ENCODE results near the gene FOXS1.

The FOXS1 gene

DNA sequence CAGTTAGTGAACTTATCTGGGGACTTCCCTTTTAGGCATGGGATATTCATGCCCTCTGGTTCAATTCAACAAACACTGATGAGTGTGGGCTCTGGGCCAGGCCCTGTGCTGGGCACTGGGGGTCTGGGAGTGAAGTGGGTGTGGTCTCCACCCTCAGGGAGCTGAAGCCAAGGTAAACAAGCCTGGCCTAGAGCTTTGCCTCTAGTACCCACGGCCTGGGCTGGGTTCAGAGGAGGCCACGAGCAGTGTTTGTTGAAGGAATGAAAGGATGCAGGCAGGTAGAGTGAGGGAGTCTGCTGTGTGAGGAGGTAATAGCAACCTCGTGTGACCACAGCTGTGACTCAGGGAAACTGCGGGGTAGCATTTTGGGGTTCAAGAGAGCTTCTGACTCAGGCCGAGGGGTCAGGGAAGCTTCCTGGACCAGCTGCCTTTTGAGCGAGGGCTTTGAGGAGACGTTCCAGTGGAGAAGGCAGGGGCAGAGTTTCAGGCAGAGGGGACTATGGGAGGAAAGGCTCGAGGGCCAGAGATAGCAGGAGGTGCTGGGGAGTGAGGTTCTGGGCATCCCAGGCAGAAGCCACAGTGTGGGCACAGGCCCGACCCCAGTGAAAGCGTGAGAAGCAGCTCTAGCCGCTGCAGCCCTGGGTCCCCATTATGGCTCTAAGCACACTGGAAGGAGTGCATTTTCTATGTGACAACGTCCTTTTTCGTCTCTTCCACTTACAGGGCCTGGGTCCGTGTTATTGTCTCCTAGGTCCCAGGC lies 20.7 kb downstream of the FOXS1 start:
- no peaks in the 10 kb centered on the region for H3K27me3 ChIP-seq (ENCODE audit: insufficient read depth, low read length)
- H3K18ac ChIP-seq (ENCODE audit: low read length): no peak overlapping the region
- H3K79me1 ChIP-seq (ENCODE audit: low read length): no peaks in the 10 kb centered on the region
- H2AFZ ChIP-seq (ENCODE audit: insufficient read depth, low read length, poor library complexity): no peak overlapping the region
- no peak overlapping the region for H3K14ac ChIP-seq (ENCODE audit: low read length)
- no peak overlapping the region for H3K23ac ChIP-seq (ENCODE audit: low read length)
- H3K4ac ChIP-seq (ENCODE audit: low read depth, low read length): no peak overlapping the region
- no peak overlapping the region for H2BK120ac ChIP-seq (ENCODE audit: insufficient read depth, low read length, poor library complexity)
- H3K4me1 ChIP-seq (ENCODE audit: control insufficient read depth in 1 of 2, insufficient read depth in 2 of 2, low read length in 2 of 2): peaks cover 0 to 3% of the 10 kb centered on the region in 2 experiments
- H3K9me3 ChIP-seq (ENCODE audit: insufficient read depth, low read depth, low read length): peaks cover 1% of the 10 kb centered on the region
- no peak overlapping the region for H2BK12ac ChIP-seq (ENCODE audit: low read length)
- no CpG with 5 or more reads among the region's 14 CpGs for WGBS (ENCODE audit: extremely low coverage, insufficient coverage, insufficient read length)
- H4K12ac ChIP-seq (ENCODE audit: low read depth, low read length): no peak overlapping the region
- no peak overlapping the region for H4K8ac ChIP-seq (ENCODE audit: low read depth, low read length)
- no peak for DNase-seq
- H3K9ac ChIP-seq (ENCODE audit: low read length): no peak overlapping the region
- no peak overlapping the region for H3K4me3 ChIP-seq (ENCODE audit: low read depth, low read length)
- H3K27ac ChIP-seq (ENCODE audit: low read depth, low read length): no peak overlapping the region
- no peaks in the 10 kb centered on the region for H3K36me3 ChIP-seq (ENCODE audit: control insufficient read depth in 1 of 2, insufficient read depth in 2 of 2, low read length in 2 of 2)
- H2BK5ac ChIP-seq (ENCODE audit: low read depth, low read length, poor library complexity): no peak overlapping the region
- no peak overlapping the region for H4K91ac ChIP-seq (ENCODE audit: low read depth, low read length)
- no peak overlapping the region for H3K4me2 ChIP-seq (ENCODE audit: low read length)
- no peaks in the 10 kb centered on the region for H3K79me2 ChIP-seq (ENCODE audit: control insufficient read depth, insufficient read depth, low read length, poor library complexity)
- H2AK5ac ChIP-seq (ENCODE audit: low read length): no peak overlapping the region

DNA sequence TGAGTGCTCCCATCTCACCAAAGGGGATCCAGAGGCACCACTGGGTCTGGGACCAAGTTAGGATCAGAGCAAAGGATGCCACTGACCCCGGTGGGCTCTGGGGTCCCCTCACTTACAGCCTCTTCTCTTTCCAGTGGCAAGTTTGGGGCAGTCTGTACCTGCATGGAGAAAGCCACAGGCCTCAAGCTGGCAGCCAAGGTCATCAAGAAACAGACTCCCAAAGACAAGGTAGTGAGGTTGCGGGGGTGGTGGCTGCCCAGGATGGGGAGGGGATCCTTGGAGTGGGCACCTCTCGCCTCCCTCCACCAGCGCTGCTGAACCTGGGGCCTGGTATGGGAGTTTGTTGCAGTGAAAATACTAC lies 21.3 kb downstream of the FOXS1 start:
- H2BK5ac ChIP-seq (ENCODE audit: low read depth, low read length, poor library complexity): no peak overlapping the region
- H2AK5ac ChIP-seq (ENCODE audit: low read length): no peak overlapping the region
- H3K14ac ChIP-seq (ENCODE audit: low read length): no peak overlapping the region
- H3K9ac ChIP-seq (ENCODE audit: low read length): no peak overlapping the region
- no peaks in the 10 kb centered on the region for H3K27me3 ChIP-seq (ENCODE audit: insufficient read depth, low read length)
- H4K12ac ChIP-seq (ENCODE audit: low read depth, low read length): no peak overlapping the region
- no peak overlapping the region for H3K4me2 ChIP-seq (ENCODE audit: low read length)
- H3K4me3 ChIP-seq (ENCODE audit: low read depth, low read length): no peak overlapping the region
- H3K18ac ChIP-seq (ENCODE audit: low read length): no peak overlapping the region
- no peak overlapping the region for H2BK12ac ChIP-seq (ENCODE audit: low read length)
- H4K91ac ChIP-seq (ENCODE audit: low read depth, low read length): no peak overlapping the region
- H3K79me2 ChIP-seq (ENCODE audit: control insufficient read depth, insufficient read depth, low read length, poor library complexity): no peaks in the 10 kb centered on the region
- H3K27ac ChIP-seq (ENCODE audit: low read depth, low read length): no peak overlapping the region
- peaks cover 1% of the 10 kb centered on the region for H3K9me3 ChIP-seq (ENCODE audit: insufficient read depth, low read depth, low read length)
- no peaks in the 10 kb centered on the region for H3K79me1 ChIP-seq (ENCODE audit: low read length)
- no peak overlapping the region for H2BK120ac ChIP-seq (ENCODE audit: insufficient read depth, low read length, poor library complexity)
- peaks cover 0 to 3% of the 10 kb centered on the region in 2 experiments for H3K4me1 ChIP-seq (ENCODE audit: control insufficient read depth in 1 of 2, insufficient read depth in 2 of 2, low read length in 2 of 2)
- no peak overlapping the region for H4K8ac ChIP-seq (ENCODE audit: low read depth, low read length)
- H2AFZ ChIP-seq (ENCODE audit: insufficient read depth, low read length, poor library complexity): no peak overlapping the region
- WGBS (ENCODE audit: extremely low coverage, insufficient coverage, insufficient read length): no CpG with 5 or more reads among the region's 4 CpGs
- H3K23ac ChIP-seq (ENCODE audit: low read length): no peak overlapping the region
- no peaks in the 10 kb centered on the region for H3K36me3 ChIP-seq (ENCODE audit: control insufficient read depth in 1 of 2, insufficient read depth in 2 of 2, low read length in 2 of 2)
- no peak overlapping the region for H3K4ac ChIP-seq (ENCODE audit: low read depth, low read length)
- DNase-seq: no peak

DNA sequence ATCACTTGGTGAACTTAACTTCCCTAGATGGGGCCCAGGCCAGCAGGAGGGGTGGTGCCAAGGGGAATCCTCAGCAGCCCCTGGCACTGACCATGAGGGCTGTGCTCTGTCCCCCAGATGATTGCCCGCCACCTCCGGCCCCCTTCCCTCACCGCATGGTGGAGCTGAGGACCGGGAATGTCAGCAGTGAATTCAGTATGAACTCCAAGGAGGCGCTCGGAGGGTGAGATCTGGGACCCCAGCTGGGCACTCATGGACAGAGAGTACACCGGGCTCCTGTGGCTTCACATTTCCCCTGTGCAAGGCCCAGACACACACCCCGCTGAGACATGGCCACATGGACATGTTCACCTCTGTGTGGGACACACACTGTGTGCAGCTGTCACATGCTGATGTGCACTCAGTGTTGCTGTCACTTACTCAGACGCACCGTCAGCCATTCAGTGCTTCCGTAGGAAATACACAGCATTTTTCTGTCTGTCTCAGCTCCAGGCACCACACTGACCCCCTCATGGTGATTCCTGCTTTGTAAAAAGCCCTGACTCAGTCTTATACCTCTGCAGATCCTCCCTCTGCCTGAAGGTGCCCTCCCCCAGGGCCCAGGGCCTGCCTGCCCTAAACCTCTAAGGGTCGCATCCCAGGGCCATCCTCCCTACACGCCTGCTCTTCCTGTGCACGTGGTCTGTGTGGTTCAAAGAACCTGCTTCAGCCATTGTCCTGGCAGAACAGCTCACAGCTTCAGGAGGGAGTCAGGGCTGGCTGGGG lies 21.9 kb downstream of the FOXS1 start:
- H3K79me1 ChIP-seq (ENCODE audit: low read length): no peaks in the 10 kb centered on the region
- H2BK12ac ChIP-seq (ENCODE audit: low read length): no peak overlapping the region

DNA sequence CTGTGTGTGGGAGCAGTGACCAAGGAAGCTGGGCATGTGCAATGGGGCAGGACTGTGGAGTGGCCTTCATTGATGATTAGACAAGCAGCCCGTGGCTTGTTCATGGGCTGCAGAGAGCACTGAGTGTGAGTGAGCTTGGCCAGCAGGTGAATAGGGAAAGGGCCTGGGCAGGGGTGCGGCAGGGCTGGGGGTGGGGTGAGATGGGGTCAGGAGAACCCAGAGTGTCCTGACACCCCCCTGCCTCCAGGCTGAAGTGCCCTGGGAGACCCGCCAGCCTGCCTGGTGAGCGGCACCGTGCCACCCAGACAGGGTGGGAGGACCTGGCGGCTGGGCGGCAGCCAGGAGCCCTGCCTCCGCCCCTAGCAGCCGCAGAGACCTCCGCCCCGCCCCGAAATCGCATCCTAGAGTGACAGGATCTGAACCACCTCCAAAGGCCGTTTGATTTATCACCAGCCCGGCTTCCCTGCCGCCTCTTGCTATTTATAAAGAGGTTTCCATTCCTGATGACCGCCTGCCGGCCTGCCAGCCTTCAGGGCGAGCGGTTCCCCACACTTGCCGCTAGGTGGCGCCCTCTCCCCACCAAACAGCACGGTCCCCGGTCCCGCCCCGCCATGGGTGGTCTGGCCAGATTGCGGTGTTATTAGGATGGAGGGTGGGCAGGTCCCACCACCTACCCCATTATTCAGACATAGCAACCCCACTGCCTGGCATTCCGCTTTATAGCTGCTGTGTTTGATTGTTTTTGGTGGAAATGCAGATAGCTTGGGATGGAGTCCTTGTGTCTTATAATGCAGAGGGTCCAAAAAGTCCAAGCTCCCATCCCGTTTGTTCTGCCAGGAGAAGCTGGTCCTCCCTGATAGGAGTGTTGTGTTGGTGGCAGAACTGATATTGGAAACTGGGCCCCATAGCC lies 22.7 kb downstream of the FOXS1 start:
- Histone ChIP-seq H3K36me3 (ENCODE audit: control insufficient read depth in 1 of 2, insufficient read depth in 2 of 2, low read length in 2 of 2) (no peaks in the 10 kb centered on the region), H4K12ac (ENCODE audit: low read depth, low read length) (no peak overlapping the region), H3K14ac (ENCODE audit: low read length) (no peak overlapping the region), H2BK12ac (ENCODE audit: low read length) (no peak overlapping the region), H3K79me2 (ENCODE audit: control insufficient read depth, insufficient read depth, low read length, poor library complexity) (no peaks in the 10 kb centered on the region), H3K4me3 (ENCODE audit: low read depth, low read length) (no peak overlapping the region), H3K4ac (ENCODE audit: low read depth, low read length) (no peak overlapping the region), H2AFZ (ENCODE audit: insufficient read depth, low read length, poor library complexity) (no peak overlapping the region), H3K23ac (ENCODE audit: low read length) (no peak overlapping the region), H2BK120ac (ENCODE audit: insufficient read depth, low read length, poor library complexity) (no peak overlapping the region), H2AK5ac (ENCODE audit: low read length) (no peak overlapping the region), H3K27ac (ENCODE audit: low read depth, low read length) (no peak overlapping the region), H3K9me3 (ENCODE audit: insufficient read depth, low read depth, low read length) (no peaks in the 10 kb centered on the region), H3K4me1 (ENCODE audit: control insufficient read depth in 1 of 2, insufficient read depth in 2 of 2, low read length in 2 of 2) (peaks cover 0 to 3% of the 10 kb centered on the region in 2 experiments), H3K4me2 (ENCODE audit: low read length) (no peak overlapping the region), H4K91ac (ENCODE audit: low read depth, low read length) (no peak overlapping the region), H3K79me1 (ENCODE audit: low read length) (no peaks in the 10 kb centered on the region), H3K18ac (ENCODE audit: low read length) (no peak overlapping the region), H3K27me3 (ENCODE audit: insufficient read depth, low read length) (no peaks in the 10 kb centered on the region), H3K9ac (ENCODE audit: low read length) (no peak overlapping the region), H2BK5ac (ENCODE audit: low read depth, low read length, poor library complexity) (no peak overlapping the region), H4K8ac (ENCODE audit: low read depth, low read length) (no peak overlapping the region)
- no CpG with 5 or more reads among the region's 29 CpGs for WGBS (ENCODE audit: extremely low coverage, insufficient coverage, insufficient read length)
- DNase-seq: peak; percentile 46 to 71

More for the DNA sequence above, 21.9 kb downstream of the FOXS1 start:
- Histone ChIP-seq H3K4me3 (ENCODE audit: low read depth, low read length) (no peak overlapping the region), H2BK5ac (ENCODE audit: low read depth, low read length, poor library complexity) (no peak overlapping the region), H3K27ac (ENCODE audit: low read depth, low read length) (no peak overlapping the region), H3K9ac (ENCODE audit: low read length) (no peak overlapping the region), H3K23ac (ENCODE audit: low read length) (no peak overlapping the region), H3K4me2 (ENCODE audit: low read length) (no peak overlapping the region), H4K91ac (ENCODE audit: low read depth, low read length) (no peak overlapping the region), H2AFZ (ENCODE audit: insufficient read depth, low read length, poor library complexity) (no peak overlapping the region), H3K4ac (ENCODE audit: low read depth, low read length) (no peak overlapping the region), H3K14ac (ENCODE audit: low read length) (no peak overlapping the region), H4K12ac (ENCODE audit: low read depth, low read length) (no peak overlapping the region), H3K36me3 (ENCODE audit: control insufficient read depth in 1 of 2, insufficient read depth in 2 of 2, low read length in 2 of 2) (no peaks in the 10 kb centered on the region), H3K4me1 (ENCODE audit: control insufficient read depth in 1 of 2, insufficient read depth in 2 of 2, low read length in 2 of 2) (peaks cover 0 to 3% of the 10 kb centered on the region in 2 experiments), H3K27me3 (ENCODE audit: insufficient read depth, low read length) (no peaks in the 10 kb centered on the region), H2BK120ac (ENCODE audit: insufficient read depth, low read length, poor library complexity) (no peak overlapping the region), H4K8ac (ENCODE audit: low read depth, low read length) (no peak overlapping the region), H3K18ac (ENCODE audit: low read length) (no peak overlapping the region), H2AK5ac (ENCODE audit: low read length) (peak overlapping the region; percentile 11), H3K9me3 (ENCODE audit: insufficient read depth, low read depth, low read length) (peaks cover 1% of the 10 kb centered on the region), H3K79me2 (ENCODE audit: control insufficient read depth, insufficient read depth, low read length, poor library complexity) (no peaks in the 10 kb centered on the region)
- WGBS (ENCODE audit: extremely low coverage, insufficient coverage, insufficient read length): no CpG with 5 or more reads among the region's 14 CpGs
- DNase-seq: no peak
